ENCODE measurements around the gene PMEPA1.

PMEPA1 gene

DNA sequence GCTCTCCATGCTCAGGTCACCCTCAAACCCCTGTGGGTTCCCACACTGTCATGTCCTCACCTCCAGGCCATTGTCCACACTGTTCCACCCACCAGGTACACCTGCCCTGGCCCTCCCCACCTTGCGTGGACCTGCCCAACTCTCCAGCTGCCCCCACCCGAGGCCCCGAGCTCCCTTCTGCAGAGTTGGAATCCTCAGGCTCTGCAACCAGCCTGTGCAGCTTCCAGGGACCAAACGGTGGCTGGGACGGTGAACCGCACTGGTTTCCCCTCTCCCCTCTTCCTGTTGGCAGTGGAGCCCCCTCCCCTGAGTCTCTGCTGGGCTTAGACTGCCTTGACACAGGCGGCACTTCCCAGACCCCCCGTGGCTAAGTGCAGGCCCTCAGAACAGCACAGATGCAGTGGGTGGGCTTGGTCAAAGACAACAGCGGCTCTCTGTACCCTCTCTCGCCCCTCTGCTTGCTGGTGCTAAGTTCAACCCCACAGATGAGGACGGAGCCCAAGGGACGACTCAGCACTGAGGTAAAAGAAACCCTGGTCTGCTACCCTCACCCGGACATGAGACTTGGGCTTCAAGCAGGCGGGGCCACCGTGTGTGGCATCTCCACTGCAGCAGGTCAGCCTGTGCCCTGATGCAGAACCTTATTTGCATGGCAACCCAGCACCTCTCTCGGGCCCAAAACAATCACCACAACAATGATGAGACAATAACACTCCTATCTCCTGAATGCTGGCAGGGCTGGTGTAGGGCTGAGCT, 100.6 kb downstream of the PMEPA1 start:
- no peak for DNase-seq (ENCODE audit: low spot score)

GRCh38 chr20:57608516-57608915, 101.3 kb downstream of the PMEPA1 start:
- DNase-seq (ENCODE audit: low spot score) = no peak

DNA sequence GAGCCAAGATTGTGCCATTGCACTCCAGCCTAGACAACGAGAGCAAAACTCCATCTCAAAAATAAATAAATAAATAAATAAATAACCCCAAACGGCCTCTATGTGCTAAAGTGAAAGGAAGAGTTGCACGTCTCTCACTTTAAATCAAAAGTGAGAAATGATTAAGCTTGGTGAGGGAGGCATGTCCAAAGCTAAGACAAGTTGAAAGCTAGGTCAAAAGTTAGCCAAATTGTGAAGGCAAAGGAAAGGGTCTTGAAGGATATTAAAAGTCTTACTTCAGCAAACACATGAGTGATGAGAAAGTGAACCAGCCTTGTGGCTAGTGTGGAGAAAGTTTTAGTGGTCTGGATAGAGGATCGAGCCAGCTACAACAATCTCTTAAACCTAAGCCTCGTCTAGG, 103.9 kb downstream of the PMEPA1 start:
- no peak for DNase-seq (ENCODE audit: low spot score)

DNA sequence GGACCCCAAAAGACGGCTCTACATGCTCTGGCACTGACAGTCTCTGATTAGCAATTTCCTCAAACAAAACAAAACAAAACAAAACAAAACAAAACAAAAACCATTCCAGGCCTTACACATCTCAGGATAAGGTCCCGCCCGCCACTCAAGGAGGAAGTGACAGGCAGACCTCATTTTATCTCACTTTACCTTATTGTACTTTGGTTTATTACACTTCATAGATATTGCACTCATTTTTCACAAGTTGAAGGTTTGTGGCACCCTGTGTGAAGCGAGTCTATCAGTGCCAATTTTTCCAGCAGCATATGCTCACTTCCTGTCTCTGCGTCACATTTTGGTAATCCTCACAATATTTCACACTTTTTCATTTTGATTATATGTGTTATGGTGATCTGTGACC, 104.8 kb downstream of the PMEPA1 start:
- DNase-seq (ENCODE audit: low spot score) = no peak

GRCh38 chr20:57603120-57603519, 106.7 kb downstream of the PMEPA1 start:
- DNase-seq (ENCODE audit: low spot score) = no peak

DNA sequence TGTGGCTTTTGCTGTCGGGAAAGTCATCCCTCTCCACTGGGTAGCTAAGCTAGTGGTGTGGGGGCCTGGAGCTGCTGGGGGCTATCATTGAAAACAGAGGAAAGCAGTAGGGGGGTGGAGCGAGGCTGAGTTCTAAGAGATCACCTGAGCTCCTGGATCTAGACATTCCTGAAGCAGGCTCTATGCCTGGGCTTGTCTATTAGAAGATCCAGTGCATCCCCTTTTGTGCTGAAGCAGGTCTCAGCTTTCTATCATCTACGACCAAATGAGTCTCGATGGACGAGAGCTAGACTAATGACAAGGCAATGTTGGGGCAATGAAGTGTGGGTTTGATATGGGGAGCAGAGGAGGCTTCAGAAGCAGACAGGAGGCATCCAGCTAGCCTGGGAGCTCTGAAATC, 108.1 kb downstream of the PMEPA1 start:
- no peak for DNase-seq (ENCODE audit: low spot score)

DNA sequence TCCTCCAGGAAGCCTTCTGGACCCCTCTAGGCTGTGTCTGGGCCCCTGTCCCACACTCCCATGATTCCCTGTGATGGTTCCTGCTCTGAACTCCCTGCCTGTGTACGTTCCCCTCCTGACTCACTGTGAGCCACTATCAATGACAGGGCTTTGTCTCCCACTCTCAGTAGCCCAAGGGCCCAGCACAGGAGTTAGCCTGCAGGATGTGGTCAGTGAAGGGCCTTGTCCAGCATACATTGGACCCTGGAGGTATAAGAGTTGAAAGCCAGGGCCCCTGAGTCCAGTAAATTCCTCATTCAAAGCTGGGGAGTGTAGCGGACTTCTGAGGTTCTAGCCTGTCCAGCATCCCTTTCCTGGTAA, 108.6 kb downstream of the PMEPA1 start:
- no peak for DNase-seq (ENCODE audit: low spot score)

DNA sequence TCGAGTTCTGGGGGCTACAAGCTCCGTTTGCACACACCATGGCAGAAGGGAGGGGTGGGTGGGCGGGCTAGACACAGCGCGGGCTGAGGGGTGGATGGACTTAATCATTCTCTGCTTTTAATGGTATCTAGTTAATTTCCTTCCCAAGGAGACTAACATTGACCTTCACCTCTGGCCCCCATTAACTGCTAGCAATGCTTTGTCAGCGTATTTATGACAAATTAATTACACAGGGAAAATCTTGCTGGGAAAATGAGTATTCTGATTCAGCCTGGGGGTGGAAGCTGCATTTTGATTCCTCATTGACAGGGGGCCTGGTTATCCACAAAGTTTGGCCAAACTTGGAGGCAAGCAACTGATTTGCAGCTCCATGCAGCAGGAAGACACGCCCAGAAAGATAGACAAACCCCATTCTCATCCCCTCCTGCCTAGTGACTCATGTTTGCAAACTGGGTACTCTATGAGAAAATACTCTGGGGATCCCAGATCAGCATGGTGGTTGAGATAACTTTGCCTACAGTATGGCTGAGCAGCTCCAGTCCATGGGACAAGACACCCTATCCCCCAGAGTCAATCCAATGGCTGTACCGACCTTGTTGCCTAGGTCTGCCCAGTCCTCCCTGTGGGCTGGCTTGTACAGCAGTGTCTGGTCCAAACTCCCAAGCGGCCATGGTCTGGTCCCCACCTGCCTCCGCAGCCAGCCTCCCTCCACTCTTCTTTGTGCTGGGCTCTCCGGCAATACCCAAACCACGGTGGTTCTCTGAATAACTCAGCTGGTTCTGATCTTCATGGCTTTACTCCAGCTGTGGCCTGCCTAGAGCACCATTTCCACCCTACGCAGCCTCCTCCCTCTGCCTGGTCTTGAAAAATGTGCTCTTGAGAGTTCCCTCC, 109.2 kb downstream of the PMEPA1 start:
- DNase-seq (ENCODE audit: low spot score) = no peak

- no peak for DNase-seq (ENCODE audit: low spot score)
Measured at GRCh38 chr20:57598491-57598890, 111.3 kb downstream of the PMEPA1 start.

Measured in LoVo (cell line).